Activated T-cell treated with anti-CD3 and anti-CD28 coated beads, Interleukin-2, amount 50 U/mL, for 1 hour (primary cell): ENCODE results near the gene IKZF2.

Source experiments
- DNase-seq: peaks from one replicate; pipeline ENCODE4 v3.0.0-alpha.2; 2020

The IKZF2 gene

DNA sequence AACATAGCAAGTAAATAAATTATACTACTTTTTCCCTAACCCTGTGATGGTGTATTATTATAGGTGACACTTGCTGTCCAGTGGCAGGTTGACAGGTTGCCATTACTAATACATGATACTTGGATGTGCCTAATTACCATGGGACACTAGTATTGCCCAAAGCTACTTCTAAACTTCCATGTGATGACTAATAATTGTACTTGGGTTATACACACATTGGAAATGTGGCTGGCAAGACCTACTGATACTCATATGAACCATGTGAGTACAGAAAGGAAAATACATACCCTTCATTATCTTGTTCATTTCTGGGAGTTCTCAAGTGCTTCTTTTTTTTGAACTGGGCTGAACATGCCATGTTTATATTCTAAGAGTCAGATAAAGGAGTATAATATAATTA is 156.4 kb downstream of the IKZF2 start:
- DNase-seq = no peak

DNA sequence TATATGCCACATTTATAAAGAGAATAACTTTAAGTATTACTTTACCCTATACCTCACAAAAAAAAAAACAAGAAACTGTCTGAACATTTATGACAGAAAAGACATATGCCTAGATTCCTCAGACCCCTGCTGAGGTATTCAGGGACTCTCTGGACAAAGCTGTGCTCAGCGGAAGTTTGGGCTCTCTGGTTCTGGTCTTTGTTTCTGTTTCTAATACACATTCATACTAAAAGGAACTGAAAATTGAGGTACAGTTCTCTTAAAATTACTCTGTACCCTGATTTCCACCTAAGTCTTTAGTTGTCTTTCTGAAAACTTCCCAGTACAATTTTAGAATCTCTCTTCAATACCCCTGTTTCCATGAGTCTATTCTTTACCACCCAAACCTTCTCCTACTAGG is 160.3 kb downstream of the IKZF2 start:
- DNase-seq = no peak

DNA sequence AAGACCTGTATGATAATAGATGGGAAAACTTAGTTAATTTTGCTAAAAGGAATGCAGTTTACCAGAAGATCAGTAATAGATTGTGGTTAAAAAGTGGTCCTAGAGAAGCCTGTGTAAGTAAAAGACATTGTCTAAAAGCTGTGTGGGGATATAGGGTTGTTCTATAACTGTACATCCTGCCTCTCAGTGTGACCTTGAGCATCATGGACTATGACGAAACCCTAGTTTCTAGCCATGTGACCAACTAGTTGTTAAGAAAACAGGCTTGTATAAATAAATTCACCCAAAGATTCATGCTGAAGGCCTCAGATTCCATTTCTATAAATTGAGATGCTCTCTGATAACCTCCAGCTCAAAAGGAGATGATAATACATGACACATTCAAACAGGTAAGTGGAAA is 160.7 kb downstream of the IKZF2 start:
- DNase-seq = no peak

DNA sequence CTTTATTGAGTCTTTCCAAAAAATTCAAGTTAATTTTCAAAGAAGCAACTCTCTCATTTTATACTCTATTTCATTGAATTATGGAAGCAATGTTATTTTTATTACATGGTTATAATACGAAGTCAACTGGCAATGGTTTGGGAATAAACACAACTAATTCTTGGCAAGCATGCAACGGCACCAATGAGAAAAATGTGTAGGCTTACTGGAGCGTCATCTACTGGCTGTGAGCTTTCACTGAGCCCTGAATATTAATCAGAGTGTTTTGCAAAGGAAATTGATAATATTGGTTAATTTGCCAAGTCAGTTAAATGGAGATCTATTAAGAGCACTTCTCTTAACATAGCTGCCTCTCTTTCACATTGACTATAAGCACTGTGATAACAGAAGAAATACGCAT is 163.9 kb downstream of the IKZF2 start:
- DNase-seq = no peak

DNA sequence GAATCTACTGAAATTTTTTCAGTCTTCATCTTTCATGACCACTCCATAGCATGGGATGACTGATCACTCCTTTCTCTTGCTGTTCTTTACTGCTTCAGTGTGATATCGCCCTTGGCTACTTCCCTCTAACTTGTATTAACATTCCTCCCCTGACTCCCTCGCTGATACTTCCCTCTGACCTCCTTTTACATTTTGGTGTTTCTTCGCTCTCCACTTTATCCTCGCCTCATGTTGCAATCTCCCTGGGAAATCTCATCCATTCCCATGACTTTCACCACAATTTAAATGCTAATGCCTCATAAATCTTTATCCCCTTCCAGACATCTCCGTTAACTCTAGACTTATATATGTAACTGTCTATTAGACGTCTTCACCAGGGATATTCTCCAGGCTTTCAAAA is 167.3 kb downstream of the IKZF2 start:
- DNase-seq = no peak

DNA sequence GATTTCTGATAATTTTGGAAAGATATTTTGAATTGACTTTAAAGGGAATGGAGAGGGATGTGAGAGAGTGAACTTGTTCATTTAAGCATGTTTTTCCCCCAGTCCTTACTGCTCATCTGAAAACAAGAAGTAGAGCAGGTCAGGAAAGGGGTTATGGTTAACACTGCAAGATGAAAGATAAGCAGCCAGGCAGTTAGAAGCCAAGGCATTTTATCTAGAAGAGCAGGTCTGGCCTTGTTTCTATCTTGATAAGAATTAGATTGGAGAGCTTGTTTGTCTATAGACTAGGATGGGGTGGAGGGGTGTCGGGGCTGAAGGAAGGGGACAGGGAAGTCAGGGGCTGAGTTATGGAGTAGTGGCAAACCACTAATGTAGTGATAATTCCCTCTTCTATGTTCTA is 171.6 kb downstream of the IKZF2 start:
- no peak for DNase-seq

DNA sequence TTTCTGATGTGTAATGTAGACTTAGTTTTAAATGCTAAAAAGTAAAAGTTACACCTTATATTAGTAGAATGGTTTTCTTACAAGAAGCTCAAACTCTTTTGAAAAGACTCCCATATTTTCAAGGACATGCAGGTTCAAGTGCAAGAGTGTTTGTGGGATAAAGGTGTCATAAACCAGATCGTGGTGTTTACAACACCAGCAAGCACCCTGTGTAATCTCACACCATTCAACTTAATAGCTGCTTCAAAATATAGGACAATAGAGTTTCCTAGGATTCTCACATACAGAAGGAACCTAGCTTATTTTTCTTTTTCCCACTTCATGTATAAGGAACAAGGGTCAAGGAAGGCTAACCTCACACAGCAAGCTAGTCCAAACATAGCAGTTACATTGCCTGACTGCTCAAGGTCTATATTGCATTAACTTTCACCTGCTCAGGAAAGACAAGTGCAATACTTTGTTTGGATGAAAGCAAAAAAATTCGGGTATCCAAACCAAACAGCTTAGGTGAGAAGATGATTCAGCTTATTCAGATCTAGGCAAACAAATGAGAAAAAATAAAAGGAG is 172.3 kb downstream of the IKZF2 start:
- DNase-seq = no peak

DNA sequence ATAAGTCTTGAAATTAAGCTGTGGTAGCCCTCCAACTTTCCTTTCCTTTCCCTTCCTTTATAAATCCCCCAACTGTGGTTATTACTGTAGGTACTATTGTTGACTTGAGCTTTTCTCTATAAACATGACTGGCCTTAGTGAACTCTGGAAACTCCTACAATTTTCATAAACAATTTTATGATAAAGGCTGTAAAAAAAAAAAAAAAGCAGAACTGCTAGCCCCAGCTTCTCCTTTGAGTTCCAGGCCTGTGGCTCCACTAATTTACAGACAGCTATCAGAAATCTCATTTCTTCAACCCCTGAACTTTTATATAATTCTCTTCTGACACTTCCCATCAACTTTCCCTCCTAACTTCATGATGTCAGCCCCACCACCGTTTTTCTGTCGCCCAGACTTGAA is 174.3 kb downstream of the IKZF2 start:
- no peak for DNase-seq

DNA sequence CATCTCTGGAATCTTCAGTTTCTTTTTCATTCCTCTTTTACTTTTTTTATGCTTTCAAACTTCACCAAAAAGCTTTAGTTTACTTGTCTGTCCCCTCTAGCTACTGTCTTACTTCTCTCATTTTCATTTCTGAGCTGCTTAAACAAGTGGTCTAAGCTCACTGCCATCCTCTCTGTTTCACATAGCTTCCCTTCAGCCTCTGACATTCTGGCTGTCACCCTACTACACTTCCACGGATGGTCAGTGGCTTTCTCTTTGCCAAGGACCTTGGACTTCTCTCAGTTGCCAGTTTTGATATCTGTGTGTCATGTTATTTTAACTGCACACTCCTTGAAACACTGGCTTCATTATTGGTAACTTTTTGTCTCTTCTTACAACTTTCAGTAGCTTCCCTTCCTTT is 176.1 kb downstream of the IKZF2 start:
- no peak for DNase-seq

DNA sequence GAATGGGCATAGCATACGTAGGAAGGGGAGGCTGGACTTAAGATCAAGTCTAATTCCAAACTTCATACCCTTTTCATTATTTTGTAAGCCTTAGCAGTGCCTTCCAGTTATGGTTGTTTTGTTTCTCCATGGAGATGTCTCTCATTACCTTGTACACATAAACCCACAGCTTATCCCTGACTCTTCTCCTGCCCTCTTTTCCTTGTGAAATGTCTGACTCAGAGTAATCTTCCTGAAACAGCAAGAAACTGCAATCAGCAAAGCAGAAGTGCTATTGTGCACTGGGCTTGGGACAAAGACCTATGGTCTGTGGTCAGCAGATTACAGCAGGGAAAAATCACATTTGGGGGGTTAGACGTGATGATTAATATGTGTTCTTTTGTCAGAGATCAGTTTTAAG is 176.7 kb downstream of the IKZF2 start:
- no peak for DNase-seq

DNA sequence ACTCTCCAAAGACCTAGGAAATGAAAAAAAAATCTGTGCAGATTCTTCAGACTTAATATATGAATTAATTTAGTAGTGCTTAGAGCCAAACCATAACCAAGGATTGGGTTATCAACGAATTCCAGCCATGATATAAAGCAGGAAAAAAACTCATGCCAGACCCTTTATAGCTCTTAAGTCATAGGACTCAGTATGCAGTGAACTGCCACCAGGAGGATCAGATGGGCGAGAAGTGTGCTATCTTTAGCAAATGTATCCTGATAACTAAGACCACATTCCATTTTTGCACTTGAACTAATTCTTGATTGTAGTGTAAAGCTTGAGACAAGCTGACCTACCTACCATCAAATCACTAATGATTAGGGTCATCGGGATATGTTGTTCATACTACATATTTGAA is 178.1 kb downstream of the IKZF2 start:
- DNase-seq = no peak

DNA sequence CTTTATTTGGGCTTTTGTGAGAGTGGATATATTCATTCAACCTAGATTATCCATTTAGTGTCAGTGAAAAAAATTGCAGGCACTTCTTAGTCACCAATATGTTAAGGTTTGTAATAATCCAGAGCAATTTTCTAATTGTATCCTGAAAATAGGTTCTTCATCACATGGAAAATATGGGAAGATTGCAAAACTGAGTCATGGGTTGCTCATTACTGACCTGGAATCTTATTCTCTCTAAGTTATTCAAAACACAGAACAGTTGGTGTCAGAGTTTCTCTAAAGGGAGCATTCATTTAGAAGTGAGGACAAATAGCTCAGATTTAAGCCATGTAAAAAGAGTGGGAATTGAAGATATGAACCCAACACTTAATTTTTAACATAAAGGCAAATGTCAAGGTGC is 181.3 kb downstream of the IKZF2 start:
- no peak for DNase-seq

DNA sequence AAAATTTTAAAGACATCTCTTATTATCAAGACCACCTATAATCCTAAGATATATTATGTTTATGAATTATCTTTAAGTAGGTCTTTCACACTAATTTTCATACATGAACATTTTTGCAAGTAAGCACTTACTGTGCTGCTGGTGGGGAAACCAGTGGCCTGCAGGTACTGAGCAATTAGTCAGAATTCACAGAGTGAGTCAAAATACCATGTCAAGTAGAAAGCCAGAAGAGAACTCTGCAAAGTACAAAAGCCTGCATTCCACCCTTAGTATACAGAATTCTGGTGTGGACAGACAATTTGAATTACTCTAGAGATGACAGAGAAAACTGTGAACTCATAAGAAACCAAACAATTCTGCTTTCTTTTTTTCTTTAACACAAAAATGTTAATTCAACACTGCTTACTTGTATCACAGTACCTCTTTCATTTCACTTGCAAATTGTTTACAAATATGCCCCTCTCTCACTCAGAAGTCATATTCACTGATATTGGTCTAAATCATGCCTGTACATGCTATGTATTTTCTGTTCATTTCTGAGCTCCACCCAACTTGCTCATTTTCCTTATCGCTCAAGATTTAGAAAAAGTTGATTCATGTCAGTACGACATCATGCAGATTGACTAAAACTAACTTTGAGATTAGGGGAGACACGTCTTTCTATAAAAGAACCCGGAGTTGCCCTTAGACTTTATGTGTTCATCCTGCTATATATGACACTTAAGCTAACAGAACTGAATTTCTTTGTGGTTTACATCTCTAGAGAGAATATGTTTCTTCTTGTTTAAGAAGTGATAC is 182.9 kb downstream of the IKZF2 start:
- DNase-seq = no peak

DNA sequence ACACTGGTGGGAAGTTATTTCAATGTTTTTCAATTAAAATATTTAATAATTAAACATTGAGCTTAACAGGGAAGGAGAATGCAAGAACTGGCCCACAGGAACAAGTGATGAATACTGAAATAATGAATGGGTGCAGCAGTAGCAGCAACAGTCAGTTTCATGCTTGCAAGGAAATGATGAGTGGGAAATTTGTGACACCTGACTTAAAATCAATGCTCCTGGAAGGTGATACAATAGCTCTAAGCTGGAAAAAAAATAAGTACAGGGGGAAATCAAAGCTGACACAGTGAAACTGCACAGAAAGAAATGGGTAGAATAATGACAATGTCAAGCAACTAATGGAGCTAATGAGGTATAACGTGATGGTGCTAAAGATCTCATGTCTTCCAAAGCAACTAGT is 184.5 kb downstream of the IKZF2 start:
- no peak for DNase-seq

DNA sequence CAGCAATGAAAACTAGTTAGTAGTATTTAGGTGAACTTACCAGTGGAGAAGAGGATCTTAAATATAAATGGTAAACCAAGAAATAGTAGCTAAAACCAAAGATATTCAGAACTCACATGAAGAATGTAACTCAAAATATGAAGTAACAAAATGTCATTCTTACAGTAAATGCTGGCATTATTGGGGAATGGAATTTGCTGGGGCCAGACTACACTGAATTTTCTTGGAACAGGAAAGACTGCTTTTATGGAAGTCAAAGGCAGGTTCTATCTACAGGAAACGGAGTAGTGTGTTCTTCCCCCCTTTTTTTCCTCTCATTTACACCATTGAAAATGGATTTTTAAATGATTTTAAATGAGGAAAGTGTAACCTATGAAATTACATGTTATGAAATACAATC is 188.7 kb downstream of the IKZF2 start:
- DNase-seq = no peak

DNA sequence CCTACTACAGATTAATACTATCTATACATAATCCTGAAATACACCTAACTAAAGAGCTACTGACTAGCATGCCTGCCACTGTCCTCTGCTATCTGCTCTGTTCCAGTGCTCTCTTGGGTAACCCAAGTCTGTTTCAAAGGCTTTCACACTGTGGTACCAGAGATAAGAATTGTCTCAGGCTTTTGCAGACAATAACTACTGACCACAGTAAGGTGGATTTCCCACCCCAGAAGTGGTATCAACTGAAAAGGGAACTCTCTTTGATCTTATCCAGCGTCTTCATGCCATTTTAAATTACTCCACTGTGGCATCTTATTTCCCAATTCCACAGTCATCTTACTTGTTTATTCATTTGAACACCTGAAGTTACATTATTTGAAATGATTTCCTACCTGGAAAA is 190.2 kb downstream of the IKZF2 start:
- no peak for DNase-seq

DNA sequence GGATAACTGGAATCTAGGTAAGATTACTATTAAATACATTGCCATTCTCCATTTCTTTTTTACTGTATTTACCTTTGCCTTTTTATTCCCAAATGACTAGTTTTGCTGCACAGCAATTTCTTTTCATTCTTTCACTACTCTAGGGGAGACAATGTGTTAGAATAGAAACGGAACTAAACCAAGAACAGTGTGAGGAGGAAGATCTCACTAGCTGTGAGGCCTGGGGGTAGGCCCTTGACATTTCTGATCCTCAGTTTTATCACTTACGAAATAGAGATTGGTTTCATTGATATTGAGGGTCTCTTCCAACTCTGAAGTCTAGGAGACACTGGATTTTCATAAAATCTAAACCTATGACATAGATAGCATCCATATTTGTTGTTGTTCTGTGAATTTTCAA is 191.1 kb downstream of the IKZF2 start:
- no peak for DNase-seq

DNA sequence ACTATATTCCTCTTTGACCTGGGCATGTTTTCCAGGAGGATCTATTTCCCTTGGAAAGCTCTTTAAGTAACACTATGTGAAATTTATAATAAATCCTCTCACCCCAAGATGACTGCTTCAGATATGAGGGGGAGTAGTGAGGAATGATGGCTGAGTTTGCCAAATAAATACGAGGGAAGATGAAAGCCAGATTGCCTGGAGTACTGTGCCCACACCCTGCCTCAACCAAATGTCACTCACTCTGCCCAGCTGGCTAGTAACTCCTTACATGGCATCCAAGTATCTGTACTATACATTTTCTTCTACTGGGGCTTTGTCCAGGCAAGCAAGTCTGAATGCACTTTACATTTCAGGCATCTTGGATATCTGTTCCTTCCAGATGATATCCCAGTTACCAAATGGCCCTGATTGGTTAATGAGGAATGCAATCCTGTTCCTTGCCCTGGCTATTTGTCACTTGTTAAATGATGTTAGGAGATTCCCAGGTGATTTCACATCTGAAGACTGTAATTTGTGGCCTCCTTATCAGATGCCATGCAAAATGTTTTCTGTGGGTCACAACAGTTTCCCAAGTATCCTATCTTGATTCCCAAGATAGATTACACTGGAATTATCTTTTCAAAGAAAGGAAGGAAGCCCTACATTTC is 191.8 kb downstream of the IKZF2 start:
- DNase-seq = no peak

DNA sequence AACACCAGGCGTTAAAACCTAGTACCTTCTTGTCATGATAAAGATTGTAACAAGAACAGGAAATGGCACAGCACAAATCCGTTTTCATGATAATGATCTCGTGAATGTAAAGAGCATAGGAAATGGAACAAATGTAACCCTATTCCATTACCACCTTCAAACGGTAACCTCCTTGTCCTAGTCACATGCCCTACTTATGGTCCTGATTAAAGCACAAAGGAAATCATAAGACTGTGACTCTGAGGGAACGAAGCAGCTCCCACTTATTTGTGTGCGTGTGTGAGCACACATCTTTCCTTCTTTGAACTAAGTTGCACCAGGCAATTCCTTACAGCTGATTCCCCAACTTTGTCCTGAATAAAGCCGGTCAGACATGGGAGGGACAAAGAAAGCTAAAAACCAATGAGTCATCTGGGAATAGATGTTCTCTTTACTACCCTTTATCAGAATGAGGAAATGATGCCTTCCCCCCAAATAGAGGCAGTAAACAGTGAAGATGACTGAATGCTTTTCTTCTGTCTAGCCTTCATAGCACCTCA is 192.6 kb downstream of the IKZF2 start:
- DNase-seq = no peak

DNA sequence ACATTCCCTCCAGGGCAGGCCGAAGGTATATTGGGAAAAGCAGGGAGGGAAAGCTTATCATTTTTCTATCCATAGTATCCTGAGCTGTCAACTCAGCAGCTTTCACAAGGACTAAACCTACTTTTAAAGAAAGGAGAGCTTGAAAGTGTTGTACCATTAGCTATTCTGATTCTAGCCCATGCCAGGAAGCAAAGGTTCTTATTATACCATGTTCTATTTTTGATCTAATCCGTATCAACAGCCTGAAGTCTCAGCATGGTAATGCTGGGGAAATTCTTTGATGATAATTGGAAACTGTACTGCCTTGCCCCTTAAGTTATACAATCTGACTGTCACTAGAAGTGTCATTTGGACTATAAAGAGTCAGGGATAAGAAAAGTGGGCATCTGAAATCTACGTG is 193.3 kb downstream of the IKZF2 start:
- DNase-seq = no peak

DNA sequence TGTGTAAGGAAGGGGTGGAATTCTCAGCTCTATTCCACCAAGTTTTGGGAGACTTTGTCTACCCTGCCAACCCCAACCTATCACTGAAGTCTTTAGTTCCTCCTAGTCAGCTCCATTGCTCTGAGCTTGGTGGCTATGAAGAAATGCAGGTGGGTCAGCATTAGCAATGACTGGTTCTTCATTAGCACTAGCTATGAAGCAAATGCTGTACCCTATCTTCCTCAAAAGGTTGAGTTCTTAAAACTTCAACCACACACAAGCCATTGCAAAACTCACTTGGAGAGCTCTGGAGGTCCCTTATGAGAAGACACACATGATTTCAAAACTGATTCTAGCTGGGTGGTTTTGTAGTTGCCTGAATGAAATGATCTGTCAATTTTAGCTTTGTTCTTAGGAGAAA is 193.8 kb downstream of the IKZF2 start:
- no peak for DNase-seq

DNA sequence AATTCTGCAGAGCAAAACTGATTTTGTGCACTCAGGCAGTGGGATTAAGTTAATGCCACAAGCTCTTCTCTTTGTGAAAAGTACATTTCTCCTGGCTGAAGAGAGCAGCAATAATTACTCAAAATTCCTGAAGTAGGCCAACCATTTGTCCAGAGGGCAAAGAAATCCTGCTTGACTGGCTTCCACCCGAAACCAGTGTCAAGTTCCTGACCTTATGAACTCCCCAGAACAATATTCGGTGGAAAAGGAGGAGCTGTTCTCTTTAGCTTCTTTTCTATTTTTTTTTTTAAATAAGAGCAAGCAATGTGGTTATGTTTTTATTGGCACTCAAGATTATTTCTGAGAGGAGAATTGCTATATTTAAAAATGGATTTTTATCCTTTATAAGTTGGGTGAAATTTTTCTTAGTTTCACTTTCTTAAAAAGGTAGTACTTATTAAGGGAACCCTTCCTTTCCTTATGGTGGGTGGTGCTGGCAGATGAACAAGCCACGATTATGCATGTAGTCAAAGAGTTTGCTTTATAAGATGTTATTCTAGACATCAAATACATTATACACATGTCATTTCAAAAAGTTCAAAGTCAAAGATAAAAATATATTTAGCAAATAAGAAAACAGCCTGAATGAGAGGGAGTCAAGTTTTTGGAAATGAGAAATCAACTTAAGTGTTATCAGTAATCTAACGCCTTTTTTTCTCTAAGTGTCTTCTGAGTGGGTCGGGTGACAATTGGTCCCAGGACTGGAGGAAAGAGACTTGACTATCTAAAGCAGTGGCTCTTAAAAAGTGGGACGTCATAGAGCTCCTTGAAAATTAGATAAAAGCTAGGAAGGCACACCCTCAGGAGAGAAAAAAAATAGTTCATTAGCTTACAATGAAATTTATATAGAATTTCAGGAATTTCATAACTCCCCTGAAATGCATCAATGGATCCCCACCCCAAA is 194.5 kb downstream of the IKZF2 start:
- no peak for DNase-seq
